HG03095 (cell line): ENCODE data around the gene ENOX1.

ENCODE experiments used
- ATAC-seq: cut with Tn5 transposase; IDR thresholded peaks from one replicate; pipeline ENCODE4 v1.9.1; 2021; ENCODE audit warnings: moderate library complexity; ENCODE audit not compliant: unreplicated experiment

The ENOX1 gene

GRCh38 chr13:43611281-43612273 lies 175.2 kb downstream of the ENOX1 start:
- no peak for ATAC-seq

GRCh38 chr13:43608400-43609137 lies 178.2 kb downstream of the ENOX1 start:
- no peak for ATAC-seq

- ATAC-seq = no peak
These were observed 189.2 kb downstream of the ENOX1 start for GRCh38 chr13:43597599-43597945.

- no peak for ATAC-seq
These were observed 189.7 kb downstream of the ENOX1 start for GRCh38 chr13:43596924-43597598.

- no peak for ATAC-seq
These were observed 190.8 kb downstream of the ENOX1 start for GRCh38 chr13:43596006-43596405.

GRCh38 chr13:43587376-43587775 lies 199.4 kb downstream of the ENOX1 start:
- ATAC-seq = no peak

GRCh38 chr13:43584751-43585150 lies 202.0 kb downstream of the ENOX1 start:
- no peak for ATAC-seq

GRCh38 chr13:43583321-43583720 lies 203.5 kb downstream of the ENOX1 start:
- ATAC-seq = no peak

GRCh38 chr13:43580280-43580679 lies 206.5 kb downstream of the ENOX1 start:
- no peak for ATAC-seq

- no peak for ATAC-seq
These were observed 207.5 kb downstream of the ENOX1 start for GRCh38 chr13:43579321-43579720.

GRCh38 chr13:43574605-43575004 lies 212.2 kb downstream of the ENOX1 start:
- ATAC-seq = no peak

GRCh38 chr13:43573802-43574514 lies 212.8 kb downstream of the ENOX1 start:
- ATAC-seq = no peak

GRCh38 chr13:43573361-43573740 lies 213.4 kb downstream of the ENOX1 start:
- ATAC-seq = no peak

GRCh38 chr13:43572656-43573360 lies 214.0 kb downstream of the ENOX1 start:
- ATAC-seq = no peak

- no peak for ATAC-seq
These were observed 217.1 kb downstream of the ENOX1 start for GRCh38 chr13:43569658-43570057.

- no peak for ATAC-seq
These were observed 219.2 kb downstream of the ENOX1 start for GRCh38 chr13:43567608-43568007.

GRCh38 chr13:43564952-43565351 lies 221.8 kb downstream of the ENOX1 start:
- ATAC-seq = no peak

- no peak for ATAC-seq
These were observed 225.7 kb downstream of the ENOX1 start for GRCh38 chr13:43561081-43561480.

- no peak for ATAC-seq
These were observed 227.8 kb downstream of the ENOX1 start for GRCh38 chr13:43558939-43559338.

- ATAC-seq = no peak
These were observed 228.4 kb downstream of the ENOX1 start for GRCh38 chr13:43558326-43558725.
